SK-N-SH treated with all-trans-retinoic acid at 6 μM for 48 hours (cell line): ENCODE data around the gene LMBR1.

ENCODE experiments used
- ZC3H10 ChIP-seq: fragments of 250-450 bp; sonication (Bioruptor Pico); IDR thresholded peaks from 2 replicates; pipeline ENCODE4 v1.5.1; 2021; ENCODE audit warnings: mild to moderate bottlenecking, moderate library complexity
- ZFP3 ChIP-seq: fragments of 250-450 bp; sonication (Bioruptor Pico); IDR thresholded peaks from 2 replicates; pipeline ENCODE4 v1.5.0; 2020; ENCODE audit warnings: mild to moderate bottlenecking, moderate library complexity
- ZFP30 ChIP-seq: fragments of 450-650 bp; formaldehyde crosslinking; IDR thresholded peaks from 2 replicates; pipeline ENCODE4 v1.5.0; 2022; ENCODE audit warnings: mild to moderate bottlenecking, moderate library complexity
- ZNF70 ChIP-seq: fragments of 450-650 bp; formaldehyde crosslinking; IDR thresholded peaks from 2 replicates; pipeline ENCODE4 v1.5.0; 2020; ENCODE audit warnings: mild to moderate bottlenecking, moderate library complexity
- TF ChIP-seq, protein P1 (sequence below): fragments of 250-450 bp; sonication (Bioruptor Pico); IDR thresholded peaks from 2 replicates; pipeline ENCODE4 v1.8.0; 2020; ENCODE audit warnings: mild to moderate bottlenecking, moderate library complexity, borderline replicate concordance

DNA sequence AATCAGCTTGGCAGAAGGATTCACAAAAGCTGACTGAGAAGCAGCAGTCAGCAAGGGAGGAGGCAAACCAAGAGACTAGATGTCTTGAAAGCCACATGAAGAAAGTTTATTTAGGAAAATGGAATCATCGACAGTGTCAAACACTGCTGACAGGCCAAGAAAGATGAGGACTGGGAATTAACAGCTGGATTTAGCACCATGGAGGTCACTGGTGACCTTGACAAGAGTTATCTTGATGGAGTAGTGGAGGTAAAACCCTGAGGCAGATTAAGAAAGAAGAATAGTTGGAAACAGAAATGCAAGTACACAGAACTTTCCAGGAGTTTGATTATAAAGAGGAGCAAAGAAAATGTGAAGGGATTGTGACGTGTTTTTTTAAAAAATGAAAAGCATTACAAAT is 51.5 kb downstream of the LMBR1 start:
- no peak for TF ChIP-seq ZFP3 (CRISPR knock-in tag)
- no peak for TF ChIP-seq ZC3H10
- TF ChIP-seq, protein P1, sequence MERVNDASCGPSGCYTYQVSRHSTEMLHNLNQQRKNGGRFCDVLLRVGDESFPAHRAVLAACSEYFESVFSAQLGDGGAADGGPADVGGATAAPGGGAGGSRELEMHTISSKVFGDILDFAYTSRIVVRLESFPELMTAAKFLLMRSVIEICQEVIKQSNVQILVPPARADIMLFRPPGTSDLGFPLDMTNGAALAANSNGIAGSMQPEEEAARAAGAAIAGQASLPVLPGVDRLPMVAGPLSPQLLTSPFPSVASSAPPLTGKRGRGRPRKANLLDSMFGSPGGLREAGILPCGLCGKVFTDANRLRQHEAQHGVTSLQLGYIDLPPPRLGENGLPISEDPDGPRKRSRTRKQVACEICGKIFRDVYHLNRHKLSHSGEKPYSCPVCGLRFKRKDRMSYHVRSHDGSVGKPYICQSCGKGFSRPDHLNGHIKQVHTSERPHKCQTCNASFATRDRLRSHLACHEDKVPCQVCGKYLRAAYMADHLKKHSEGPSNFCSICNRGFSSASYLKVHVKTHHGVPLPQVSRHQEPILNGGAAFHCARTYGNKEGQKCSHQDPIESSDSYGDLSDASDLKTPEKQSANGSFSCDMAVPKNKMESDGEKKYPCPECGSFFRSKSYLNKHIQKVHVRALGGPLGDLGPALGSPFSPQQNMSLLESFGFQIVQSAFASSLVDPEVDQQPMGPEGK (CRISPR knock-in tag): no peak
- no peak for TF ChIP-seq ZFP30 (CRISPR knock-in tag)
- TF ChIP-seq ZNF70 (CRISPR knock-in tag): no peak
